GM23248 (cell line): ENCODE measurements around the gene KIF18B. TPM values are rescaled to one million over a fixed set of nuclear protein-coding genes. Genes with fewer than 3 reads are reported as not detected.

Experiments used
- DNase-seq: peaks from one replicate; pipeline ENCODE4 v3.0.0-alpha.2; 2015
- H2AFZ ChIP-seq: fragments of 200-600 bp; sonication (generic); 2 replicates; pipeline ENCODE4 v1.6.1; 2016; ENCODE audit warnings: antibody characterized with exemption
- H3F3A ChIP-seq: fragments of 200-600 bp; sonication (generic); 2 replicates; pipeline ENCODE4 v1.6.1; 2016; ENCODE audit warnings: mild to moderate bottlenecking, antibody characterized with exemption, mixed run types; ENCODE audit not compliant: insufficient read depth
- H3K27ac ChIP-seq: fragments of 200-600 bp; sonication (generic); 2 replicates; pipeline ENCODE4 v1.5.1; 2016; ENCODE audit warnings: mild to moderate bottlenecking
- H3K27me3 ChIP-seq: fragments of 200-600 bp; sonication (generic); replicated peaks from 2 replicates; pipeline ENCODE4 v1.6.1; 2016; ENCODE audit warnings: mild to moderate bottlenecking; ENCODE audit not compliant: insufficient read depth
- H3K36me3 ChIP-seq: fragments of 200-600 bp; sonication (generic); 2 replicates; pipeline ENCODE4 v1.6.1; 2016; ENCODE audit warnings: low read depth, mild to moderate bottlenecking
- H3K4me1 ChIP-seq: fragments of 200-600 bp; sonication (generic); 2 replicates; pipeline ENCODE4 v1.6.1; 2016; ENCODE audit warnings: mild to moderate bottlenecking; ENCODE audit not compliant: insufficient read depth
- H3K4me2 ChIP-seq: fragments of 200-600 bp; sonication (generic); one replicate; pipeline ENCODE4 v1.6.1; 2016; ENCODE audit warnings: mild to moderate bottlenecking; ENCODE audit not compliant: unreplicated experiment
- H3K4me3 ChIP-seq: fragments of 200-600 bp; sonication (generic); 2 replicates; pipeline ENCODE4 v1.5.1; 2016; ENCODE audit warnings: mild to moderate bottlenecking
- H3K79me2 ChIP-seq: fragments of 200-600 bp; sonication (generic); 2 replicates; pipeline ENCODE4 v1.6.1; 2016; ENCODE audit warnings: mild to moderate bottlenecking; ENCODE audit not compliant: insufficient read depth
- H3K9ac ChIP-seq: fragments of 200-600 bp; sonication (generic); 2 replicates; pipeline ENCODE4 v1.6.1; 2016; ENCODE audit warnings: mild to moderate bottlenecking
- H3K9me2 ChIP-seq: fragments of 200-600 bp; sonication (generic); 2 replicates; pipeline ENCODE4 v1.6.1; 2016; ENCODE audit warnings: mixed run types, mild to moderate bottlenecking, moderate library complexity; ENCODE audit not compliant: insufficient read depth
- H3K9me3 ChIP-seq: fragments of 200-600 bp; sonication (generic); one replicate; pipeline ENCODE4 v1.6.1; 2017; ENCODE audit warnings: low read depth
- H4K20me1 ChIP-seq: fragments of 200-600 bp; sonication (generic); 2 replicates; pipeline ENCODE4 v1.6.0; 2016; ENCODE audit not compliant: insufficient read depth
- EZH2 ChIP-seq: fragments of 200-600 bp; sonication (generic); IDR thresholded peaks from 2 replicates; pipeline ENCODE4 v1.6.1; 2018; ENCODE audit warnings: antibody characterized with exemption, mild to moderate bottlenecking; ENCODE audit not compliant: insufficient read depth, poor library complexity, severe bottlenecking
- EZH2phosphoT487 ChIP-seq: fragments of 200-600 bp; sonication (generic); IDR thresholded peaks from 2 replicates; pipeline ENCODE4 v1.6.1; 2018; ENCODE audit warnings: antibody characterized with exemption, moderate library complexity, mild to moderate bottlenecking, low read depth; ENCODE audit not compliant: insufficient read depth
- WGBS, 2 experiments: methylation state at CpG; one replicate each; pipeline ENCODE4 v1.1.6; 2015 to 2017; ENCODE audit warnings: low lambda C conversion rate in 2 of 2, low coverage in 1 of 2; ENCODE audit errors: missing lambda C conversion rate in 2 of 2; 5-methylcytosine and 5-hydroxymethylcytosine counted together
- in situ Hi-C: fragments of 300-500 bp; cut with MboI; formaldehyde crosslinking; loops from 2 replicates; pipeline ENCODE4 v1.15.0; 2020
- polyA plus RNA-seq: library from polyadenylated mRNA; unstranded; fragments of >200 nt; fragmentation: Nextera tagmentation; extraction: Ambion mirVana; gene quantifications from 2 replicates; pipeline ENCODE4 v1.2.1, GENCODE V29; 2016
- total RNA-seq: library from RNA; depleted of rRNA; stranded (reverse); fragments of >200 nt; shearing (Covaris generic); gene quantifications from 2 replicates; pipeline ENCODE4 v1.2.3, GENCODE V29; 2014

KIF18B gene
- total and polyA plus RNA-seq, 2 experiments from 2014 or later = 2.1 to 4.5 TPM

- H3K4me3 ChIP-seq = no peak overlapping the region
- no peak overlapping the region for H3K9ac ChIP-seq
- peak; percentile 71 for DNase-seq
- no peaks in the 10 kb centered on the region for H3K79me2 ChIP-seq
- WGBS, 2 experiments = 7 to 9% methylated on average over 9 to 10 of the region's 10 CpGs
- no peaks in the 10 kb centered on the region for H3F3A ChIP-seq
- peak overlapping the region; percentile 4 for H3K4me2 ChIP-seq
- TF ChIP-seq EZH2phosphoT487 (no peak), EZH2 (no peak)
- no peaks in the 10 kb centered on the region for H3K27me3 ChIP-seq
- H3K27ac ChIP-seq = no peak overlapping the region
- no peaks in the 10 kb centered on the region for H3K9me2 ChIP-seq
- in situ Hi-C loops = no loop called here
- peaks cover 13% of the 10 kb centered on the region for H3K4me1 ChIP-seq
- no peaks in the 10 kb centered on the region for H3K9me3 ChIP-seq
- H2AFZ ChIP-seq = no peak overlapping the region
- H4K20me1 ChIP-seq = no peaks in the 10 kb centered on the region
- H3K36me3 ChIP-seq = no peaks in the 10 kb centered on the region
Observed at GRCh38 chr17:44916781-44917241, 30.8 kb downstream of the KIF18B start.

- Histone ChIP-seq H3K9ac (no peak overlapping the region), H3K4me2 (no peak overlapping the region), H2AFZ (no peak overlapping the region), H3K36me3 (no peaks in the 10 kb centered on the region), H3K27me3 (no peaks in the 10 kb centered on the region), H3K79me2 (no peaks in the 10 kb centered on the region), H3F3A (no peaks in the 10 kb centered on the region), H3K4me1 (peaks cover 13% of the 10 kb centered on the region), H3K4me3 (no peak overlapping the region), H3K9me3 (no peaks in the 10 kb centered on the region), H4K20me1 (no peaks in the 10 kb centered on the region), H3K27ac (no peak overlapping the region), H3K9me2 (no peaks in the 10 kb centered on the region)
- WGBS, 2 experiments = 69 to 73% methylated on average over 11 of the region's 11 CpGs
- no peak for DNase-seq
- in situ Hi-C loops = no loop called here
- TF ChIP-seq EZH2phosphoT487 = no peak
- no peak for TF ChIP-seq EZH2
Observed at GRCh38 chr17:44915862-44916780, 31.5 kb downstream of the KIF18B start.

GRCh38 chr17:44915321-44915726 is 32.2 kb downstream of the KIF18B start, which contains the start of gene GFAP:
Gene GFAP (minus strand): TSS chr17:44915500. CDS start chr17:44915486, 14 bp downstream.
- Histone ChIP-seq H3F3A (no peaks in the 10 kb centered on the region), H3K9me2 (no peaks in the 10 kb centered on the region), H3K9me3 (no peaks in the 10 kb centered on the region), H3K27me3 (no peaks in the 10 kb centered on the region), H2AFZ (no peak within 1 kb of the TSS), H3K4me1 (peaks cover 13% of the 10 kb centered on the region), H3K4me2 (no peak within 1 kb of the TSS), H3K9ac (no peak within 1 kb of the TSS), H3K36me3 (no peaks in the 10 kb centered on the region), H3K4me3 (no peak within 1 kb of the TSS), H4K20me1 (no peaks in the 10 kb centered on the region), H3K27ac (no peak within 1 kb of the TSS), H3K79me2 (no peaks in the 10 kb centered on the region)
- DNase-seq = no peak
- in situ Hi-C loops = no loop called here
- 58 to 72% methylated on average over 12 to 14 of the region's 17 CpGs for WGBS, 2 experiments
- TF ChIP-seq EZH2phosphoT487 (no peak), EZH2 (no peak)

GRCh38 chr17:44914698-44915271 is 32.8 kb downstream of the KIF18B start:
- no peaks in the 10 kb centered on the region for H3K27me3 ChIP-seq
- H4K20me1 ChIP-seq = no peaks in the 10 kb centered on the region
- H3K9me2 ChIP-seq = no peaks in the 10 kb centered on the region
- no peak overlapping the region for H3K4me2 ChIP-seq
- in situ Hi-C loops = no loop called here
- H3K9ac ChIP-seq = no peak overlapping the region
- H3K27ac ChIP-seq = no peak overlapping the region
- no peaks in the 10 kb centered on the region for H3K36me3 ChIP-seq
- no peak for DNase-seq
- no peaks in the 10 kb centered on the region for H3K79me2 ChIP-seq
- H3F3A ChIP-seq = no peaks in the 10 kb centered on the region
- TF ChIP-seq EZH2 (no peak), EZH2phosphoT487 (no peak)
- 79 to 81% methylated on average over 19 of the region's 19 CpGs for WGBS, 2 experiments
- H3K9me3 ChIP-seq = no peaks in the 10 kb centered on the region
- no peak overlapping the region for H2AFZ ChIP-seq
- H3K4me3 ChIP-seq = no peak overlapping the region
- peaks cover 16% of the 10 kb centered on the region for H3K4me1 ChIP-seq
